GM21360 (cell line): ENCODE results near the gene FHIP2A.
"Not testable (repeated sequence)": the region's sequence is repeated elsewhere in the genome, so short reads cannot be mapped to it uniquely, and the experiment has no call there.

Experiments used
- ATAC-seq: cut with Tn5 transposase; IDR thresholded peaks from one replicate; pipeline ENCODE4 v1.9.1; 2021; ENCODE audit warnings: mild to moderate bottlenecking, moderate library complexity; ENCODE audit not compliant: unreplicated experiment

FHIP2A gene

DNA sequence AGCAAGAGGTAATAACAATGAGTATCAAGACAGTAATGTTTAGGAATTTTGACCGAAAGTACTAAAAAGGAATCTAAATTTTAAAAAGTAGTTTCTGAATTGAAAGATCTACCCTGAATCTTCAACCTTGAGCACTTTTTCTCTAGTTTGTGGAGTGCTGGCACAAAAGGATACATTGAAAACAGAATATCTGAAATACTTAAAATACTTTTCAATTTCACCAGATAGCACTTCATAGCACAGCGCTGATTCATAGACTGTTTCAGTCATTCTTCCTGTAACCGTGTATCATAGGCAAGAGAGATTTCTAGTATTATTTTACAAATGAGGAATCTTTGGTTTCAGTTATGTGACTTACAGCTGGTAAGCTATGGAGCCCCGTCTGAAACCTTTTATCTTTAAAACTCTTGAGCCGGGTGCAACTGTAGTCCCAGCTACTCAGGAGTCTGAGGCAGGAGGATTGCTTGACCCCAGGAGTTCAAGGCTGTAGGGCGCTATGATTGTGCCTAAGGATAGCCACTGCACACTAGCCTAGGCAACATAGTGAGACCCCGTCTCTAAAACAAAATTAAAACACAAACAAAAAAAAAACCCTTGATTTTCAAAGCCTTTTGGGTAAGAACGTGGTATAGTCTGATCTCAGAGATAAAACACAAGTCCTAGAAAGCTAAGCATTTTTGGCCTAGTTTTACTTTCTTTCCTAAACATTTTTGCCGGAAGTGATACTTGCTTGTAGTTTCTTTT, 35.1 kb downstream of the FHIP2A start:
- ATAC-seq = no peak

GRCh38 chr10:114857288-114857565, 35.6 kb downstream of the FHIP2A start:
- not testable (repeated sequence) for ATAC-seq

DNA sequence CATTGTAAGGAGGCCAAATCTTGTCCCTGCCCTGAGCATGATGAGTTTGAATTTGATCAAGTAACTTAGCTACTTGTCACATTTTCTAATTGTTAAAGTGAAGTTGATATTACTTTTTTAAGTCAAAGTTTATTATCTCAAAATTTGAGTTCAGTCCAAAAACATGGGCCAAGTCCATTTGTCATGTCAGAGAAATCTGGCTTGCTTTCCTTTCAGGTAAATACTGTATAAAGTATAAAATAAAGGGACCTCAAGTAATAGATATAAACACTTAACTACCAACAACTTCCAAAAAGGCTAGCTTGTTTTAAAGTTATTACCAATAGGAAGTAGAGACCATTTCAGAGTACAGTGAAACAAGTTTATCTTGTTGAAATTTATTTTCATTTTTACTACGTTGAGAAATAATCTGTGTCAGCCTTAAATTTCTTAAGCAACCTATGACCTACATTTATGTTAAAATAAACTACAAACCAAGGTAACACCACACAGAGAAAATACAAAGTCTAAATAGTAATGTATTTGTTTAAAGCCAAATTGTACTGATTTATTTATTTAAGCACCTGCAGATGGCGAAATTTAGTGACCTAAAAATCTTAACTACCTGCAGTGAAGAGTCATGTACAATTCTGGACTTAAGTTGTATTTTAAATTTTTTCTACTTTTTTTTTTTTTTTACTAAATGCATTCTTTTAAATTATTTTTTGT, 36.5 kb downstream of the FHIP2A start:
- no peak for ATAC-seq

- ATAC-seq = no peak
These were observed 37.6 kb downstream of the FHIP2A start for GRCh38 chr10:114859222-114859621.

DNA sequence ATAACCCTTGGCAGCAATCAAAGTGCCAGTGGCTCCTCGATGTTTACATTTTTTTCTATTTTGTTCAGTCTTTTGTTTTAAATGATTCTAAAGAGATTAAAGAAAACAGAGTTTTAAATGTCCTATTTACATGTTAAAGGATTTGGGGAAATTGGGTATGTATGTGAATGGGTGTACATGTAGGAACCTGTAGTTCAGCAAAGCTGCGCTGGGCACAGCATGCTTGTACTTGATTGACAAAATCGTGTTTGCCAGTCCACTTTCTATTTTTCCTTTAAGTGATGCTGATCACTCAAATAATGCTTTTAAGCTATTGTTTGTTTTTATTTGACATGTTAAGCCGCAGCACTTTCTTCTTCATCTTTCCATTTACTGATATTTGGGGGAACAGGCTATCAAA, 40.9 kb downstream of the FHIP2A start:
- ATAC-seq = no peak

GRCh38 chr10:114867365-114867764, 45.8 kb downstream of the FHIP2A start:
- no peak for ATAC-seq

DNA sequence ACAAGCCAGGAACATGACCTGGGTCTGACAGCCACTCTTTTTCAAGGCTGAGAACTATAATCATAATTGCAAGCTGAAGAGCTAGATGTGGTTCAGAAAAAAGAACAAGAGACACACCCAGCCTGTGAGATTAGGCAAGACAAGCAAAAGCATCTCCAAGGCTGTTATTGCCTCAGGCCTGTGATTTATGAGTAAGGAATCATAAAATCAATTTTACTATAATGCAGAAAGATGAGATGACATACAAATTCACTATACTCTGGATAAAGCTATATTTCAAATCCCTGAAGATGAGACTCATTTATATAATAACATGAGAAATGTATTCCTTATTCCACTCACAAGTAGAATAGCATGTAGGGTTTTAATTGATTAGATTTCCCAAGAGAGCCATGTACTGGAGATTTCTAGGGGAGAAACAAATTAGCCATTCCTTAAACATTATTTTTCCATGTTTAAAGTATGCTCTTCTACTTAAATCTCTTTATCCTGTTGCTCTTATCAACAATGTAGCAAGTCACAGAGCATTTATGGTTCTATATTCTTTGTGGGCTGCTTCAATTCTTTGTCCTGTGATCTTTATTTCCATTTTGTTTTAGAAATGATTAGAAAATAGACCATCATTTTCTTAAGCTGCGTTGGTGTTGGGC, 47.4 kb downstream of the FHIP2A start:
- ATAC-seq = no peak

DNA sequence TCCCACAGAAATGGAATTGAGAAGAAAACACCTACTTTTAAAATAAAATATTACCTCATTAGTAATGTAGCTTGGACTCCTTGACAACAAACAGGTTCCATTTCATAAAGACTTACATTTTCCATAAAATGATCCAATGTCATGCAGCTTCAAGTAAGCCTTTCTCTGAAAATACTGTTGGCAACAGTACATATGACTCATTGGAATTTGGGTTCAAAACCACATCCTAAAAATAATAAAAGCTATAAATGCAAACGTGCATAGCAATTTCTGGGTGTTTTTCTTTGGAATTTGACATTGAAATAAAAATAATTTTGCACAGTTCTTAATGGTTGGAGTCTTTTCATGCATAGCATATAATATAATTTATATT, 47.9 kb downstream of the FHIP2A start:
- no peak for ATAC-seq

DNA sequence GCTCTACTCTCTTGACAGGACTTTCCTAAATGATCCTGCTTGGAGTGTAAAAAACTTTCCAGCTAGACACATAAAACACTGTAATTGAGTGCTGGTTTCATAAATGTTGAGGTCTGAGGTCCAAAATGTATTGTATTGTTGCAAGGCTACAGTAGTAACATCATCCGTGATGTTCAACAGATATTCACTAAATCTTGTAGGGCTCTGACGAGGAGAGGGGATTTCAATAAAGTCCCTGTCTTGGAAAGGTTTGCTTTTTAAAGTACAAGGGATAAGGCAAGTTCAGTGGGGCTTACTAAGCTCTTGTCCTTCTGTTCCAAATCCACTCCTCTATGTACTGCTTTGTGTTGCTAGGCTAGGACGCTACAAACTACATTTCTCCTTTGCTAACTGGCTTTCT, 48.9 kb downstream of the FHIP2A start:
- ATAC-seq = no peak

DNA sequence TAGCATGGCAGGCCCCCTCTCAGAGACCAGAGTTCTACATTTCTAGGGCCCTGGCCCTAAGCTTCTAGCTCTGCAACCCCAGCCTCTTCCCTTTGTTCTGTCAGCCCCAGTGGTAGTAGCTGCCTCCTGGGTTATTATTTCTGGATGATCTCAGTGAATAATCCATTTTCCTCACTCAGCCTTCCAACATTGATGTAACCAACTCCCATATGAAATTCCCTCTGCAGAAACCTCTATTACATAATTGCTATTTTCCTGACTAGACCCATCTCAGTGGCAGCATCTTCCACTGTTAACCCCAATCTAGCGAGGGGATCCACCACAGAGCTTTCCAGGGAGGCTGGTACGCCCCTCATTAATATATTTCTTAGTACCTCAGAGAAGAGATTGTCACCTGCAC, 49.8 kb downstream of the FHIP2A start:
- ATAC-seq = no peak
